ENCODE measurements around the gene SECISBP2.

- no peak for TF ChIP-seq RAD21 (IDR thresholded peaks at IDR 0.05; ENCODE audit: low read depth)
- no peak for TF ChIP-seq YY1 (IDR thresholded peaks at IDR 0.05; ENCODE audit: low read depth)
- TF ChIP-seq TAF1 (IDR thresholded peaks at IDR 0.05; ENCODE audit: low read depth) = no peak
- no peak for TF ChIP-seq EP300 (IDR thresholded peaks at IDR 0.05; ENCODE audit: borderline replicate concordance)
- TF ChIP-seq TEAD4 (IDR thresholded peaks at IDR 0.05) = no peak
- TF ChIP-seq MAX (IDR thresholded peaks at IDR 0.05) = no peak
Observed at GRCh38 chr9:89309166-89309565, 9.1 kb upstream of the SECISBP2 start.

All from Ishikawa (cell line).